ENCODE measurements around the gene NEMP1.

DNA sequence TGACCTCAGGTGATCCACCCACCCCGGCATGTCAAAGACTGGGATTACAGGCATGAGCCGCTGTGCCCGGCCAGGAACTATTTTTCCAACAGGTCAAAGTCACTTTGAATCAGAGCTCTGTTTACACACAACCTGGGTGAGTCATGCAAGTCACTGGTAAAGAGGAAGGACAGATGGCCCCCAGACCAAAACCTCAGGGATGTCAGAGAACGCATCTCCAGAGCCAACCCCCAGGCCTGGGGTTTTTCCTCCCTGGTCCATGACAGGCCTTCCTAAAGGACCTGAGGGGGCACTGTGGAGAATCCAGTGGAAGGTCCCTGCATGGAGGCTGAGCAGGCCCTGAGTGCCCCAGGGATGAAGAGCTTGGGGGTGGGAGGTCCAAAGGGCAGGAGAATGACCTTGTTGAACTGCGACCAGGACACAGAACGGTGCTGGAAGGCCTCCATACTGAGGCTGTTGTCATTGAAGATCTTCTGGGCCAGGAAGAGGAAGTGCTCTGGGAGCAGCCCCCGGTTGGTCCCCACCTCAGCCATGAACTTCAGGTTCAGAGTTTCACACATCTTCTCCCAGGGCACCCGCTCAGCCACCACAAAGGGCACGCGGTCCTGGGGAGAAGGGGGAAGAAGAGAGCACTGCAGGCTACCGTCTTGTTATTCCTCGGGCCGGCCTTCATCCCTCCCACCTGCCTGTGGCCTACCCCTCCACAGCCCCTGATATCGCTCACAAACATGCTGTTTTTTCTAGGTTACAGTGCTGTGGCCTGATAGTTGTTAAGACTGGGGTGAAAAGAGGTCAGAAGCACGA lies 23.5 kb upstream of the NEMP1 start:
- TF ChIP-seq POLR2AphosphoS5 (IDR thresholded peaks at IDR 0.05), result no peak
- TF ChIP-seq, protein P1, sequence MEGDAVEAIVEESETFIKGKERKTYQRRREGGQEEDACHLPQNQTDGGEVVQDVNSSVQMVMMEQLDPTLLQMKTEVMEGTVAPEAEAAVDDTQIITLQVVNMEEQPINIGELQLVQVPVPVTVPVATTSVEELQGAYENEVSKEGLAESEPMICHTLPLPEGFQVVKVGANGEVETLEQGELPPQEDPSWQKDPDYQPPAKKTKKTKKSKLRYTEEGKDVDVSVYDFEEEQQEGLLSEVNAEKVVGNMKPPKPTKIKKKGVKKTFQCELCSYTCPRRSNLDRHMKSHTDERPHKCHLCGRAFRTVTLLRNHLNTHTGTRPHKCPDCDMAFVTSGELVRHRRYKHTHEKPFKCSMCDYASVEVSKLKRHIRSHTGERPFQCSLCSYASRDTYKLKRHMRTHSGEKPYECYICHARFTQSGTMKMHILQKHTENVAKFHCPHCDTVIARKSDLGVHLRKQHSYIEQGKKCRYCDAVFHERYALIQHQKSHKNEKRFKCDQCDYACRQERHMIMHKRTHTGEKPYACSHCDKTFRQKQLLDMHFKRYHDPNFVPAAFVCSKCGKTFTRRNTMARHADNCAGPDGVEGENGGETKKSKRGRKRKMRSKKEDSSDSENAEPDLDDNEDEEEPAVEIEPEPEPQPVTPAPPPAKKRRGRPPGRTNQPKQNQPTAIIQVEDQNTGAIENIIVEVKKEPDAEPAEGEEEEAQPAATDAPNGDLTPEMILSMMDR (IDR thresholded peaks at IDR 0.05), result no peak
